GM19324 (cell line): Measurements from ENCODE around the gene MON1A.

ENCODE experiments used
- ATAC-seq: cut with Tn5 transposase; IDR thresholded peaks from one replicate; pipeline ENCODE4 v1.9.1; 2021; ENCODE audit warnings: mild to moderate bottlenecking, moderate library complexity; ENCODE audit not compliant: unreplicated experiment, low FRiP score

The MON1A gene

GRCh38 chr3:49898991-49899390 lies 30.6 kb downstream of the MON1A start:
- ATAC-seq = no peak

- no peak for ATAC-seq
Observed at GRCh38 chr3:49896345-49896744, 33.3 kb downstream of the MON1A start.

GRCh38 chr3:49895791-49896190 lies 33.8 kb downstream of the MON1A start:
- no peak for ATAC-seq

DNA sequence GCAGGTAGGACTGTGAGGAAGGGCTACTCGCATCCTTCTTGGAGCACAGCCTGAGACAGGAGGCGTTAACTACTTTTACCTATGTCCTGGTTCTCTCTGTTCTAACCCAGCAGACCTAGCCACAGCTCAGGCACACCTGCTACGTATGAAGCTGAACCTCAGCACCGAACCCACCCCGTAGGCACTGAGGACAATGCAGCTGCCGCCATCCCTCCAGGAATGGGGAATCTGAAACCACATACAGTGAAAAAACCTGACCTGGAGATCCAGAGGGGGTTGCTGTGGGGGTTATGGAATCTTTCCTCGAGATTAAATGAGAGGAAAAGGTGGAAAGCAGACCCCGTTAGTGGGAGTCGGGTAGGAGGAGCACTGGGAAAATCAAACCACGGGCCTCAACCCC lies 40.3 kb downstream of the MON1A start:
- no peak for ATAC-seq

DNA sequence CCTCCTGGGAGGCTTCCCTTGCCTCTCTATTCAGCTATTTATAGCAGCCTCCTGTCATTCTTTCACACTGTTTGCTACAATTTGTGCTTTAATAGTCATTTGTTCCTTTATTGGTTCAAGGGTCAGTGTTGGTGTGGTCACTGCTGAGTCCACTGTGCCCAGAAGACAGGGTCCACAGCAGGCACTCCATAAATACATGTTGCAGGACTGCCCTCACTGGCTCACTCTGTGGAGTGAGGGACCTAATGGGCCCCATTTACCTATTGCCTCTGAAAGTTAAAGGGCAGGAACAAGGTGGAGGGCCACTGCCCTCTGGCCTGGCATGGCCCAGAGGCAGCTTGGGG lies 42.7 kb downstream of the MON1A start:
- no peak for ATAC-seq

DNA sequence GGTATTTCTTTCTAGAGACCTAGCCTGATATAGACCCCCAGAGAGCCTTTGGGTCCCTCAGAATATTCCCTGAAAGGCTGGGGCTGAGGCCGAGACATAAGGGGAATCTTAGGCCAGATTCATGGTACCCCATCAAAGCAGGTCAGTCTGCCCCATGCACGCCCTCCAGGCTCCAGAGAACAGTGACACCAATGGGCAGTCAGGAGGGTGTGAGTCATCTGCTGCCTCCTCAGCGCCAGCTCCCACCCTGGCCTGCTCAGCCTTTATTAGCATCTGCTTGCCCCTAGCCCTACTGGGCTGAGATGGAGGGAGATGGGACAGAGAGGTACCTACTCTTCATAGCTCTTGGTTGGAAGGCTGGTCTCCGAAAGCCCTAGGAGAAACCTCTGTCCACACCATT lies 45.6 kb downstream of the MON1A start:
- no peak for ATAC-seq

DNA sequence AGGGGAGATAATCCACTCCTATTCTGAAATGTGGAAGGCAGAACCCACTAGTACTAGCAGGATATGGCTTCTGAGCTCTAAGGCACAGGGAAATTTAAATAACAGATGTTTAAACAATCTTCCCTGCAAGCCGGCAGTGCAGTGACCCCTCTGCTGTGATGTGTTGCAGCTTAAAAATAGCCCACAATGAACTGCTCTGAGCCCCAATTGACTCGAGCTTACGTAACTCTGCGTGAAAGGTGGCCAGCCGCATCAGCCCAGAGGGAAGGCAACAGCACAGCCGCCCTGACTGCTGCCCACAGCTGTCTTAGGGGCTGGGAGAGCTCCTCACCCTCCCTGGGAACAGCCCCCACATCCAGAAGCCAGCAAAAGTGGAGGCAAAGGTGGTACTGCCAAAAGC lies 47.4 kb downstream of the MON1A start:
- no peak for ATAC-seq

GRCh38 chr3:49880581-49881315 lies 48.9 kb downstream of the MON1A start:
- ATAC-seq = no peak

DNA sequence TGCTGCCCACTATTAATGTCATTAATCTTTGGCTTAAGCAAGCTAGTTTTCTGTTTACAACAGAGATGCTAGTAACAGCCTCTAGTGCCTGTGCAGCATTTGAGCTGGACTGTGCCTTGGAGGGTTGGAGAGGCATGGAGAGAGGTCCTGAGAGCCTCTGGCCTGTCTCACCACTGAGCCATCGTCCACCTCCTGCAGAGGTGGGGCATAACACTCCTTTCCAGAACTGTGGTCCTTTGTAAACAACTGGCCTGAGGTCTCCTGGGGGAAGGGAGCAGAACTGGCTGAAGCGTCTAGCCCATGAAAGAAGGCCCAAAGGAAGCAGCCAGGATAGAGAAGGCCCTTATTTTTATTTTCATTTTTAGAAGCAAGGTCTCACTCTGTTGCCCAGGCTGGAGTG lies 49.9 kb downstream of the MON1A start:
- no peak for ATAC-seq

GRCh38 chr3:49878686-49879085 lies 50.9 kb downstream of the MON1A start:
- no peak for ATAC-seq

- ATAC-seq = no peak
Observed at GRCh38 chr3:49877716-49878115, 51.9 kb downstream of the MON1A start.

DNA sequence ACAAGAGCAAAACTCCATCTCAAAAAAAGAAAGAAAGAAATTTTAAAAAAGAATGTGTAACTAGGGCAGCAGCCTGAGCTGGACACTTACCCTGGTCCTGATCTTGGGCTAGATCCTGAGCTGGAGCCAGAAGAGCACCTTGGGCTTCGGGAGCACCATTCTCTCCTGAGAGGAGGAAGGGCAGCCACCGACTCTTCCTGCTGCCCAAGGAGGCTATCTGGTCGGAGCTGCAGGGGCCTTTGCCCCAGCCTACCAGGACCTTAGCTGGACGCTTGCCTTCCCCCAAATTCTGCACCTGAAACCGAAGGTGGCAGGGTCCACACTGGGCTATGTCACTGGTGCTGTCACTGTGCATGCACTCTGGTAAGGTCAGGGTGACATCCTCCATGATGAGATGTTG lies 53.0 kb downstream of the MON1A start:
- no peak for ATAC-seq

DNA sequence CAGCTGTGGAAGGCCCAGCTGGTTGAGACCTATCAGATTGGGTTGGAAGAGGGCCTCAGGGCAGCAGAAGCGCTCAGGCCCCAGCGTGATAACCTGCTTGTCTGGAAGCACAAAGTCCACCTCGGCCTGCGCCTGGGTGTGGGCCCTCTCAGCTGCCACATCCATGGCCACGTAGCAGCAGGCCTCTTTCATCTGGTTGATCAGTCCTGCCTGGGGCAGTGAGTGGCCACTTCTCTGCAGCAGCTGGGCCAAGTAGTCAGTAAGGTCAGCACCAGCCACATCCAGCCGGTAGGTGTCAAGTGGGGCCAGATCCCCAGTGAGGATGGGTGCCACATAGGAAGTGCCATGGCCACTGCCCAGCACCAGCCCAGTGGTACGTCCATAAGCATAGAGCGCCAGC lies 56.0 kb downstream of the MON1A start:
- no peak for ATAC-seq

DNA sequence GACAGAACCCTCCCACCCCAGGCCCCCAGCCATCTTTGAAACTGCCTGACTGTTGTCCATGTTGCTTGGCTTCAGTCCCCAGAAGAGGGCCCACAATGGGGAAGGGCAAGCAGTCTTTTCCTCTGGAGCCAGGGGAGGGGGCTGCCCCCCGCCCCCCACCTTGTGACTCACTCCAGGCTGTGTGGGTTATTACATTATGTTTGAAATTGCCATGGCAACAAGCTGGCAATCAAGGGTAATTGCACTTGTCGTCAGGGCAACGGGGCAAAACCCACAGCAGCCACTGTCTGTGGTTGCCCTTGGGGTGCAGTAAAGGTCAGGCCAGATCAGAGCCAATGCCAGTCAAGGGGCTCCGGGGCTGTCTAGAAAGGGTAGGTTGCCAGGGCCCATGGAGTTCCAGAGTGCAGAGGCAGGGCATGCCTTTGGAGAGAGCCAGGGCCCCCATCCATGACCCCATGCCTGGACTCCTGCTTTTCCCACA lies 56.8 kb downstream of the MON1A start:
- no peak for ATAC-seq

GRCh38 chr3:49871531-49872153 lies 58.0 kb downstream of the MON1A start:
- no peak for ATAC-seq

GRCh38 chr3:49869525-49870126 lies 60.0 kb downstream of the MON1A start, which contains the start of gene CAMKV:
CAMKV (minus strand) TSS chr3:49869906; CDS start chr3:49862388, 7,518 bp downstream.
- ATAC-seq = no peak

GRCh38 chr3:49868862-49869466 lies 60.6 kb downstream of the MON1A start:
- no peak for ATAC-seq

DNA sequence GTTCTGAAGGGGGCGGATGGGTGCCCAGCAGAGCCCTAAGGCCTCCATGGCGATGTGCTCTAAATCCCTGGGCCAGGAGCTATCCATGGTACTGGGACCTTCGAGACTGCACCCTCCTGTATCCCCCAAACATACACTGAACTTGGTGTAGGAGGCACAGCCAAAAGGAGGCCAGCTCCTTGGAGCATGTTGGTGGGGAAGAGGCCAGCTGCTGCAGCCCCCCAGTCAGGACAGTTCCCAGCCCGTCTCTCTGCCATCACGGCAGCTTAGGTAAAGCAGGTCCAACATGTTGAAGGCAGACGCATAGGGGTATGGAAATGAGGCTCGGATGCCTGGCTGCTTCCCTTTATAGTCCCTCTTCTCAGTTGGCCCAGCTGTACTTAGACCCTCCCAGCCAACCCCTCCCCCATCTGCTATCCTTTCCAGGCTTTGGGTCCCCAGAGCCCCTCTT lies 61.7 kb downstream of the MON1A start:
- no peak for ATAC-seq

DNA sequence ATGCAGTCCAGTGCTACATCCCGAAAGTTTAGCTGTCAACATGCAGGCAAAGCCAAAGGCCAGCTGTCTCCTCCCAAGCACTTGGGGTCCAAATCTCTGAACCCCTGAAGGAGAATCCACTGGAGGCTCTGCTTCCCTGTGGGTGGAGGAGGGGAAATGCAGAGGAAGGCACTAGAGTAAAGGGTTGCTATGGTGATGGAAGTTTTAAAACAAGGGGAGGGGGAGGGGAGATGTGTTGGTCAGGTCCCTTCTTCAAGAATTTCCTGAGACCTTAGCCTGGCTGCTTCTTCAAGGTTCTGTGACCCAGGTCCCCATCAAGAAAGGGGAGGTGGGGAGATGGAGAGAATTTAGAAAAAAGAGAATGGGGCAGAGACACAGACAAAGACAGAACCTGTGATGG lies 62.2 kb downstream of the MON1A start:
- no peak for ATAC-seq

- no peak for ATAC-seq
Observed at GRCh38 chr3:49865198-49865784, 64.3 kb downstream of the MON1A start.

- no peak for ATAC-seq
Observed at GRCh38 chr3:49864505-49864904, 65.1 kb downstream of the MON1A start.
